22Rv1 (cell line): ENCODE measurements around the gene MYLK.

Experiments
- ZFX ChIP-seq: fragments of 450-650 bp; IDR thresholded peaks from 2 replicates; pipeline ENCODE4 v1.6.1; 2017; ENCODE audit warnings: antibody characterized with exemption, borderline replicate concordance
- TF ChIP-seq, protein P1 (sequence below): fragments of 450-650 bp; IDR thresholded peaks from 2 replicates; pipeline ENCODE4 v1.5.1; 2017; ENCODE audit warnings: mild to moderate bottlenecking

DNA sequence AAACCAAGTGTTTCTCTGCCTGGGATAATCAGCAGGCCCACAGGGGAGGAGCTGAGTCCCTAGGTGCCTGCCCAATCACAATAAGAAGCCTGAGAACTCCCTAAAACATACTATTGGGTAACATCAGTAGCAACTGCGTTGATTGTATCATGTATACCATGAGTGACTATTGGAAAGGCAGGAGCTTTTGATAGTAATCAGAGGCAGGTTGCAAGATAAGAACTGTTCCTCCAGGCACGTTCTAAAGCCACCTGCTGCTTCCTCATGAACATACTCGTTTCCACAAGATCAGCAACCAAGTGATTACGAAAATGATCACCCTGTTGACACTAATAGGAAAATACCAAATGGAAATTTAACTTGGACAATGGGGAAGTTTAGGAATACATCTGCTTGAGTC is 6.7 kb downstream of the MYLK start:
- TF ChIP-seq, protein P1, sequence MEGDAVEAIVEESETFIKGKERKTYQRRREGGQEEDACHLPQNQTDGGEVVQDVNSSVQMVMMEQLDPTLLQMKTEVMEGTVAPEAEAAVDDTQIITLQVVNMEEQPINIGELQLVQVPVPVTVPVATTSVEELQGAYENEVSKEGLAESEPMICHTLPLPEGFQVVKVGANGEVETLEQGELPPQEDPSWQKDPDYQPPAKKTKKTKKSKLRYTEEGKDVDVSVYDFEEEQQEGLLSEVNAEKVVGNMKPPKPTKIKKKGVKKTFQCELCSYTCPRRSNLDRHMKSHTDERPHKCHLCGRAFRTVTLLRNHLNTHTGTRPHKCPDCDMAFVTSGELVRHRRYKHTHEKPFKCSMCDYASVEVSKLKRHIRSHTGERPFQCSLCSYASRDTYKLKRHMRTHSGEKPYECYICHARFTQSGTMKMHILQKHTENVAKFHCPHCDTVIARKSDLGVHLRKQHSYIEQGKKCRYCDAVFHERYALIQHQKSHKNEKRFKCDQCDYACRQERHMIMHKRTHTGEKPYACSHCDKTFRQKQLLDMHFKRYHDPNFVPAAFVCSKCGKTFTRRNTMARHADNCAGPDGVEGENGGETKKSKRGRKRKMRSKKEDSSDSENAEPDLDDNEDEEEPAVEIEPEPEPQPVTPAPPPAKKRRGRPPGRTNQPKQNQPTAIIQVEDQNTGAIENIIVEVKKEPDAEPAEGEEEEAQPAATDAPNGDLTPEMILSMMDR: no peak
- no peak for TF ChIP-seq ZFX
